Vagina (tissue), 2 donors: ENCODE results near the gene SMARCA5. TPM values are rescaled to one million over a fixed set of nuclear protein-coding genes. Genes with fewer than 3 reads are reported as not detected.

ENCODE experiments used
- DNase-seq, 2 donors: peaks; one replicate each; pipeline ENCODE4 v3.0.0-alpha.2; 2017; ENCODE audit errors: extremely low spot score in 2 of 2
- H3K27ac ChIP-seq: fragments of 200-600 bp; sonication (generic); one replicate; pipeline ENCODE4 v1.5.1; 2019
- H3K27me3 ChIP-seq: fragments of 200-600 bp; sonication (generic); one replicate; pipeline ENCODE4 v1.5.1; 2019
- H3K36me3 ChIP-seq, 2 donors: fragments of 200-600 bp; sonication (generic); one replicate each; pipeline ENCODE4 v1.5.1; 2017 to 2019
- H3K4me1 ChIP-seq: fragments of 200-600 bp; sonication (generic); one replicate; pipeline ENCODE4 v1.5.1; 2019
- H3K4me3 ChIP-seq, 2 donors: fragments of 200-600 bp; sonication (generic); 1 replicate in 1 of 2; 2 replicates in 1 of 2; pipeline ENCODE4 v1.5.1; 2016 to 2019
- H3K9me3 ChIP-seq: fragments of 200-600 bp; sonication (generic); one replicate; pipeline ENCODE4 v1.5.1; 2019
- CTCF ChIP-seq, 3 experiments: fragments of 450-650 bp in 2 of 3; fragments of 200-600 bp in 1 of 3; sonication (generic) in 1 of 3; IDR thresholded peaks; one replicate each; pipeline ENCODE4 v1.5.1; 2017 to 2019; ENCODE audit warnings: antibody characterized with exemption in 3 of 3, mild to moderate bottlenecking in 2 of 3, moderate library complexity in 2 of 3
- POLR2A ChIP-seq, 2 donors: fragments of 450-650 bp; IDR thresholded peaks; one replicate each; pipeline ENCODE4 v1.6.1; 2017; ENCODE audit warnings: antibody characterized with exemption in 2 of 2, mild to moderate bottlenecking in 2 of 2, moderate library complexity in 2 of 2
- POLR2AphosphoS5 ChIP-seq, 2 donors: sonication (generic); formaldehyde crosslinking; IDR thresholded peaks; one replicate each; pipeline ENCODE4 v1.9.0; 2017; ENCODE audit warnings: antibody characterized with exemption in 2 of 2, mild to moderate bottlenecking in 2 of 2, low read depth in 1 of 2; ENCODE audit not compliant: insufficient read depth in 1 of 2
- intact Hi-C: fragments of 100-400 bp; cut with DNase I; formaldehyde crosslinking; loops from one replicate; pipeline ENCODE4 v1.15.1; 2023
- total RNA-seq: library from RNA; depleted of rRNA; stranded (reverse); fragments of >200 nt; gene quantifications from one replicate; pipeline ENCODE4 v1.2.3, GENCODE V29; 2016

The SMARCA5 gene, protein sequence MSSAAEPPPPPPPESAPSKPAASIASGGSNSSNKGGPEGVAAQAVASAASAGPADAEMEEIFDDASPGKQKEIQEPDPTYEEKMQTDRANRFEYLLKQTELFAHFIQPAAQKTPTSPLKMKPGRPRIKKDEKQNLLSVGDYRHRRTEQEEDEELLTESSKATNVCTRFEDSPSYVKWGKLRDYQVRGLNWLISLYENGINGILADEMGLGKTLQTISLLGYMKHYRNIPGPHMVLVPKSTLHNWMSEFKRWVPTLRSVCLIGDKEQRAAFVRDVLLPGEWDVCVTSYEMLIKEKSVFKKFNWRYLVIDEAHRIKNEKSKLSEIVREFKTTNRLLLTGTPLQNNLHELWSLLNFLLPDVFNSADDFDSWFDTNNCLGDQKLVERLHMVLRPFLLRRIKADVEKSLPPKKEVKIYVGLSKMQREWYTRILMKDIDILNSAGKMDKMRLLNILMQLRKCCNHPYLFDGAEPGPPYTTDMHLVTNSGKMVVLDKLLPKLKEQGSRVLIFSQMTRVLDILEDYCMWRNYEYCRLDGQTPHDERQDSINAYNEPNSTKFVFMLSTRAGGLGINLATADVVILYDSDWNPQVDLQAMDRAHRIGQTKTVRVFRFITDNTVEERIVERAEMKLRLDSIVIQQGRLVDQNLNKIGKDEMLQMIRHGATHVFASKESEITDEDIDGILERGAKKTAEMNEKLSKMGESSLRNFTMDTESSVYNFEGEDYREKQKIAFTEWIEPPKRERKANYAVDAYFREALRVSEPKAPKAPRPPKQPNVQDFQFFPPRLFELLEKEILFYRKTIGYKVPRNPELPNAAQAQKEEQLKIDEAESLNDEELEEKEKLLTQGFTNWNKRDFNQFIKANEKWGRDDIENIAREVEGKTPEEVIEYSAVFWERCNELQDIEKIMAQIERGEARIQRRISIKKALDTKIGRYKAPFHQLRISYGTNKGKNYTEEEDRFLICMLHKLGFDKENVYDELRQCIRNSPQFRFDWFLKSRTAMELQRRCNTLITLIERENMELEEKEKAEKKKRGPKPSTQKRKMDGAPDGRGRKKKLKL
- total RNA-seq, result 23.3 TPM

DNA sequence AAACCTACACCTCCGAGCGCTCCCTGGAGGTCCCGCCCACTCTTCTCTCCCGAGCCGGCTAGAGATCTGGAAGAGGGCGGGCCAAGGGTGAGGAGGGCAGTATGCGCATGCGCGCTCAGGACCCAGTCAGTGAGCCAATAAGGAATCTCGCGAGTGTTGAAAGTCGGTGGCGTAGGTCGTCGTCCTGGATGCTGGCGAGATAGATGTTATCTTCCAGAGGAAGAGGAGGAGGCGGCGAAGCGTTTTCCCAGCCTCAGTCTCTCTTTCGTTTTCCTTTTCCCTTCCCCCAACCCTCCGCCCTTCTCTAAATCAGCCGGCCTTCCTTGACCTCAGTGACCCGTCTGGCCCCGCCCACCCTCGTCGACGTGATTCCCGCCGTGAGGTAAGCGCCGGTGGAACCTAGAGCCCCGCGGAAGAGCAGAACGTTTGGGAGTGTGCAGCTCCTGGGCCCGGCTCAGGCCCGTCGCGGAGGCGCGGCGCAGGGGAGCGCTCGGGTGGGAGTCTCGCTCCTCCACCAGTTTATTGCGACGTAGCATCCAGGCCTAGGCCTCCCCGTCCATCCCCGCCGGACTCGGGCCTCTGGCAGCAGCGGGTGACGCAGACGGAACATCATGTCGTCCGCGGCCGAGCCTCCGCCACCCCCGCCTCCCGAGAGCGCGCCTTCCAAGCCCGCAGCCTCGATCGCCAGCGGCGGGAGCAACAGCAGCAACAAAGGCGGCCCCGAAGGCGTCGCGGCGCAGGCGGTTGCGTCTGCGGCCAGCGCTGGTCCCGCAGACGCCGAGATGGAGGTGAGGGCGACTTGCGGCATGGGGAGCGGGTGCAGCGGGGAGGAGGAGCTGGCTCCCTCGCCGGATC, at the start of gene SMARCA5:
Gene SMARCA5 (plus strand): TSS at position 389 of the 855 bp plus-strand sequence. CDS start 223 bp downstream, at position 612.
- H3K4me3 ChIP-seq, result peak within 1 kb of the TSS; percentile 73 to 95
- no peaks in the 10 kb centered on the region for H3K27me3 ChIP-seq
- H3K9me3 ChIP-seq, result no peaks in the 10 kb centered on the region
- H3K36me3 ChIP-seq, result peaks cover 0 to 7% of the 10 kb centered on the region in 2 donors
- peak within 1 kb of the TSS; percentile 98 for H3K27ac ChIP-seq
- no peak for TF ChIP-seq CTCF (IDR thresholded peaks at IDR 0.05)
- peak; percentile 88 to 99 for TF ChIP-seq POLR2AphosphoS5 (IDR thresholded peaks at IDR 0.05; ENCODE audit: insufficient read depth in 1 of 2, low read depth in 1 of 2)
- peak in 1 of 2 donors; percentile 88 for TF ChIP-seq POLR2A (IDR thresholded peaks at IDR 0.05)
- H3K4me1 ChIP-seq, result peaks cover 39% of the 10 kb centered on the region
- DNase-seq, result peak; percentile 98 to 99
- intact Hi-C loops, result no loop called here

- Histone ChIP-seq H3K36me3 (peaks cover 0 to 5% of the 10 kb centered on the region in 2 donors), H3K27me3 (no peaks in the 10 kb centered on the region), H3K4me1 (no peaks in the 10 kb centered on the region), H3K9me3 (no peaks in the 10 kb centered on the region), H3K27ac (no peak overlapping the region), H3K4me3 (no peak overlapping the region)
- no peak for DNase-seq
- intact Hi-C loops, result no loop called here
- TF ChIP-seq CTCF (IDR thresholded peaks at IDR 0.05), result no peak
- TF ChIP-seq POLR2AphosphoS5 (IDR thresholded peaks at IDR 0.05; ENCODE audit: insufficient read depth in 1 of 2, low read depth in 1 of 2), result no peak
These were observed 40.0 kb upstream of the SMARCA5 start for GRCh38 chr4:143473334-143474126.

- no peaks in the 10 kb centered on the region for H3K36me3 ChIP-seq
- intact Hi-C loops, result no loop called here
- H3K4me3 ChIP-seq, result no peak overlapping the region
- no peaks in the 10 kb centered on the region for H3K27me3 ChIP-seq
- no peaks in the 10 kb centered on the region for H3K4me1 ChIP-seq
- DNase-seq, result no peak
- no peak overlapping the region for H3K27ac ChIP-seq
- no peaks in the 10 kb centered on the region for H3K9me3 ChIP-seq
- no peak for TF ChIP-seq POLR2AphosphoS5 (IDR thresholded peaks at IDR 0.05; ENCODE audit: insufficient read depth in 1 of 2, low read depth in 1 of 2)
- TF ChIP-seq CTCF (IDR thresholded peaks at IDR 0.05), result no peak
- no peak for TF ChIP-seq POLR2A (IDR thresholded peaks at IDR 0.05)
These were observed 36.0 kb upstream of the SMARCA5 start for GRCh38 chr4:143477487-143477886.

DNA sequence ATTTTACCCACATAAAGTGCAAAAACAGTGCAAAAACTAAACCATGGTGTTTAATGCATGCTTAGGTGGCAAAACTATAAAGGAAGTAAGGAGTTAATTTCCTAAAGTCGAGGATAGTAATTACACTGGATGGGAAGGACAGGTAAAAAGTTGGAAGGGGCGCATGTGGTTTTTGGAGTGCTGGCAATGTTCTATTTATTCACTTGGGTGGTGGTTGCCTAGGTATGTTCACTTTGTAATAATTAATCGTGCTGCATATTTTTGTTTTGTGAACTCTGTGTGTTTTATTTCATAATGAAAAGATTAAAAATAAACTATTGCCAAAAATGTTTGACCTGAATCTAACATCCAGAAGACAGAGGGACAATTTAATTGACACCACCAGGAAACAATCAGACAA, 32.1 kb upstream of the SMARCA5 start:
- intact Hi-C loops, result loop anchor here (5.0 kb wide), 1 partner anchor 279 kb away; no protein-coding TSS in a partner anchor
- Histone ChIP-seq H3K4me3 (no peak overlapping the region), H3K27me3 (no peaks in the 10 kb centered on the region), H3K9me3 (no peaks in the 10 kb centered on the region), H3K36me3 (no peaks in the 10 kb centered on the region), H3K27ac (no peak overlapping the region), H3K4me1 (no peaks in the 10 kb centered on the region)
- TF ChIP-seq POLR2A (IDR thresholded peaks at IDR 0.05) (no peak), POLR2AphosphoS5 (IDR thresholded peaks at IDR 0.05; ENCODE audit: insufficient read depth in 1 of 2, low read depth in 1 of 2) (no peak), CTCF (IDR thresholded peaks at IDR 0.05) (no peak)
- DNase-seq, result no peak
